ENCODE measurements around the gene G3BP1. TPM values are rescaled to one million over a fixed set of nuclear protein-coding genes. Genes with fewer than 3 reads are reported as not detected.
"Not testable (repeated sequence)": the region's sequence is repeated elsewhere in the genome, so short reads cannot be mapped to it uniquely, and the experiment has no call there.

Gene G3BP1
- 170 and 204 TPM in 2 replicates for total RNA-seq (2014; rRNA removed; shearing (Covaris generic))

- peak within 1 kb of the TSS; percentile 98 for H3K4me3 ChIP-seq (ENCODE audit: insufficient read depth, low read depth, low read length)
- H3K27me3 ChIP-seq (ENCODE audit: control insufficient read depth, insufficient read depth, low read length) = no peaks in the 10 kb centered on the region
- H3K36me3 ChIP-seq (replicated peaks; ENCODE audit: control insufficient read depth, insufficient read depth, low read length) = no peaks in the 10 kb centered on the region
- DNase-seq = peak; percentile 96
These were observed at the start of gene G3BP1 for GRCh38 chr5:151771259-151772028. Gene G3BP1, plus strand, starts transcription at chr5:151771954. Its CDS starts 14,667 bp downstream, at chr5:151786621.

GRCh38 chr5:151722546-151722945, 49.2 kb upstream of the G3BP1 start:
- H3K4me3 ChIP-seq (ENCODE audit: insufficient read depth, low read depth, low read length) = no peak overlapping the region
- no peak for DNase-seq
- H3K27me3 ChIP-seq (ENCODE audit: control insufficient read depth, insufficient read depth, low read length) = no peaks in the 10 kb centered on the region; the same call in 1 of the 2 replicates
- no peaks in the 10 kb centered on the region for H3K36me3 ChIP-seq (replicated peaks; ENCODE audit: control insufficient read depth, insufficient read depth, low read length)

GRCh38 chr5:151724360-151724759, 47.4 kb upstream of the G3BP1 start:
- Histone ChIP-seq H3K36me3 (replicated peaks; ENCODE audit: control insufficient read depth, insufficient read depth, low read length) (no peaks in the 10 kb centered on the region), H3K27me3 (ENCODE audit: control insufficient read depth, insufficient read depth, low read length) (no peaks in the 10 kb centered on the region), H3K4me3 (ENCODE audit: insufficient read depth, low read depth, low read length) (no peak overlapping the region)
- no peak for DNase-seq

GRCh38 chr5:151729597-151729996, 42.2 kb upstream of the G3BP1 start:
- H3K27me3 ChIP-seq (ENCODE audit: control insufficient read depth, insufficient read depth, low read length); DNase-seq; H3K4me3 ChIP-seq (ENCODE audit: insufficient read depth, low read depth, low read length); H3K36me3 ChIP-seq (replicated peaks; ENCODE audit: control insufficient read depth, insufficient read depth, low read length): not testable (repeated sequence)

- H3K4me3 ChIP-seq (ENCODE audit: insufficient read depth, low read depth, low read length) = no peak overlapping the region
These were observed 41.4 kb upstream of the G3BP1 start for GRCh38 chr5:151730381-151730780.

GRCh38 chr5:151733358-151734063, 38.2 kb upstream of the G3BP1 start:
- Histone ChIP-seq H3K27me3 (ENCODE audit: control insufficient read depth, insufficient read depth, low read length) (no peaks in the 10 kb centered on the region), H3K36me3 (replicated peaks; ENCODE audit: control insufficient read depth, insufficient read depth, low read length) (no peaks in the 10 kb centered on the region), H3K4me3 (ENCODE audit: insufficient read depth, low read depth, low read length) (no peak overlapping the region)
- no peak for DNase-seq

More at GRCh38 chr5:151730381-151730780, 41.4 kb upstream of the G3BP1 start:
- no peaks in the 10 kb centered on the region for H3K27me3 ChIP-seq (ENCODE audit: control insufficient read depth, insufficient read depth, low read length)
- H3K36me3 ChIP-seq (replicated peaks; ENCODE audit: control insufficient read depth, insufficient read depth, low read length) = no peaks in the 10 kb centered on the region
- DNase-seq = no peak

- H3K36me3 ChIP-seq (replicated peaks; ENCODE audit: control insufficient read depth, insufficient read depth, low read length) = no peaks in the 10 kb centered on the region
- no peak overlapping the region for H3K4me3 ChIP-seq (ENCODE audit: insufficient read depth, low read depth, low read length)
- no peaks in the 10 kb centered on the region for H3K27me3 ChIP-seq (ENCODE audit: control insufficient read depth, insufficient read depth, low read length)
- no peak for DNase-seq
These were observed 37.7 kb upstream of the G3BP1 start for GRCh38 chr5:151734064-151734408.

- Histone ChIP-seq H3K27me3 (ENCODE audit: control insufficient read depth, insufficient read depth, low read length) (no peaks in the 10 kb centered on the region), H3K36me3 (replicated peaks; ENCODE audit: control insufficient read depth, insufficient read depth, low read length) (no peaks in the 10 kb centered on the region), H3K4me3 (ENCODE audit: insufficient read depth, low read depth, low read length) (no peak overlapping the region)
- no peak for DNase-seq
These were observed 36.1 kb upstream of the G3BP1 start for GRCh38 chr5:151735646-151736045.

GRCh38 chr5:151737431-151737830, 34.3 kb upstream of the G3BP1 start:
- H3K36me3 ChIP-seq (replicated peaks; ENCODE audit: control insufficient read depth, insufficient read depth, low read length) = no peaks in the 10 kb centered on the region
- DNase-seq = no peak
- no peak overlapping the region for H3K4me3 ChIP-seq (ENCODE audit: insufficient read depth, low read depth, low read length)
- no peaks in the 10 kb centered on the region for H3K27me3 ChIP-seq (ENCODE audit: control insufficient read depth, insufficient read depth, low read length)

- Histone ChIP-seq H3K36me3 (replicated peaks; ENCODE audit: control insufficient read depth, insufficient read depth, low read length) (no peaks in the 10 kb centered on the region), H3K4me3 (ENCODE audit: insufficient read depth, low read depth, low read length) (no peak overlapping the region), H3K27me3 (ENCODE audit: control insufficient read depth, insufficient read depth, low read length) (no peaks in the 10 kb centered on the region)
- DNase-seq = no peak
These were observed 33.5 kb upstream of the G3BP1 start for GRCh38 chr5:151738125-151738848.

GRCh38 chr5:151739395-151739794, 32.4 kb upstream of the G3BP1 start:
- H3K27me3 ChIP-seq (ENCODE audit: control insufficient read depth, insufficient read depth, low read length) = no peaks in the 10 kb centered on the region
- no peaks in the 10 kb centered on the region for H3K36me3 ChIP-seq (replicated peaks; ENCODE audit: control insufficient read depth, insufficient read depth, low read length)
- H3K4me3 ChIP-seq (ENCODE audit: insufficient read depth, low read depth, low read length) = no peak overlapping the region
- DNase-seq = no peak

GRCh38 chr5:151739939-151740335, 31.8 kb upstream of the G3BP1 start:
- peak; percentile 54 for DNase-seq
- H3K27me3 ChIP-seq (ENCODE audit: control insufficient read depth, insufficient read depth, low read length) = no peaks in the 10 kb centered on the region
- H3K36me3 ChIP-seq (replicated peaks; ENCODE audit: control insufficient read depth, insufficient read depth, low read length) = no peaks in the 10 kb centered on the region; the same call in 1 of the 2 replicates
- no peak overlapping the region for H3K4me3 ChIP-seq (ENCODE audit: insufficient read depth, low read depth, low read length)

GRCh38 chr5:151740336-151740942, 31.3 kb upstream of the G3BP1 start:
- peak; percentile 80 for DNase-seq
- Histone ChIP-seq H3K36me3 (replicated peaks; ENCODE audit: control insufficient read depth, insufficient read depth, low read length) (no peaks in the 10 kb centered on the region; the same call in 1 of the 2 replicates), H3K27me3 (ENCODE audit: control insufficient read depth, insufficient read depth, low read length) (no peaks in the 10 kb centered on the region), H3K4me3 (ENCODE audit: insufficient read depth, low read depth, low read length) (no peak overlapping the region)

GRCh38 chr5:151740958-151741373, 30.8 kb upstream of the G3BP1 start:
- Histone ChIP-seq H3K4me3 (ENCODE audit: insufficient read depth, low read depth, low read length) (no peak overlapping the region), H3K36me3 (replicated peaks; ENCODE audit: control insufficient read depth, insufficient read depth, low read length) (no peaks in the 10 kb centered on the region; the same call in none of the 2 replicates), H3K27me3 (ENCODE audit: control insufficient read depth, insufficient read depth, low read length) (no peaks in the 10 kb centered on the region)
- no peak for DNase-seq

Measured in H7 (cell line).